ENCODE measurements around the gene CRACR2B. TPM values are rescaled to one million over a fixed set of nuclear protein-coding genes. Genes with fewer than 3 reads are reported as not detected.
A peak's percentile ranks its signal among the peaks of the same experiment; 100 is the strongest.

CRACR2B gene
- polyA plus RNA-seq, 3 donors, result 1.0 to 11.0 (median 1.4) TPM

DNA sequence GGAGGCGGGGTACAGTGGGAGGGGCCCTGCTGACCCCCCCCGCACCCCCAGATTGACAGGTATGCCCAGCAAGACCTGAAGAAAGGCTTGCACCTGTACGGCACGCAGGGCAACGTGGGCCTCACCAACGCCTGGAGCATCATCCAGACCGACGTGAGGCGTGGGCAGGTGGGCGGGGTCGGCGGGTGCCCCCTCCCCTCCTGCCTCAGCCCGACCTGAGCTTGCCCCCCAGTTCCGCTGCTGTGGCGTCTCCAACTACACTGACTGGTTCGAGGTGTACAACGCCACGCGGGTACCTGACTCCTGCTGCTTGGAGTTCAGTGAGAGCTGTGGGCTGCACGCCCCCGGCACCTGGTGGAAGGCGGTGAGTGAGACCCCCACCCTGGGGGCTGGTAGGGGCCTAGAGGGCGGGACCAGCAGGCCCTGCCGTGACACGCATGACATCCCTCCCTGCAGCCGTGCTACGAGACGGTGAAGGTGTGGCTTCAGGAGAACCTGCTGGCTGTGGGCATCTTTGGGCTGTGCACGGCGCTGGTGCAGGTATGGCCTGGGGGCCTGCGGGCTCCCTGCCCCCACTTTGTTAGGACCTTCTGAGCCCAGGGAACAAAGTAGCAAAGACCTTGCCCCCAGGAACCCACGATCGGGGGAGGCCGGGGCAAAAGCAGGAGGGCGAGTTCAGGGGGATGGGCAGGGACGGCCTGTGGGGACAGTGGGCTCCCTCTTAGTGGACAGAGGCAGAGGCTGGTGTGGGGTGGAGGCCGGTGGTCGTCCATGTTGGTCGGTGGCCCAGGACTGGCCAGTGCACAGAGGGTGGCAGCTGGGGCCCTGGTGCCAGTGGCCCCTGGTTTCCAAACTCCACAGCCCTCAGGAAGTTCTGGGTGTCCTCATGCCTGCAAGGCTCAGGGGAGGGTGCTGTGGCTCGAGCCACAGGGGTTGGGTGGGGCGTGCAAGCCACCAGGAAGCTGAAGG lies 38.0 kb downstream of the CRACR2B start:
- H3K27ac Mint-ChIP-seq, result peak overlapping the region in 1 of 7 donors; percentile 28
- no peaks in the 10 kb centered on the region for H3K79me2 ChIP-seq (ENCODE audit: insufficient read depth, low read length)
- peaks cover 2% of the 10 kb centered on the region for H3K4me1 Mint-ChIP-seq
- no peak overlapping the region for H3K4me3 Mint-ChIP-seq
- TF ChIP-seq, protein P1, sequence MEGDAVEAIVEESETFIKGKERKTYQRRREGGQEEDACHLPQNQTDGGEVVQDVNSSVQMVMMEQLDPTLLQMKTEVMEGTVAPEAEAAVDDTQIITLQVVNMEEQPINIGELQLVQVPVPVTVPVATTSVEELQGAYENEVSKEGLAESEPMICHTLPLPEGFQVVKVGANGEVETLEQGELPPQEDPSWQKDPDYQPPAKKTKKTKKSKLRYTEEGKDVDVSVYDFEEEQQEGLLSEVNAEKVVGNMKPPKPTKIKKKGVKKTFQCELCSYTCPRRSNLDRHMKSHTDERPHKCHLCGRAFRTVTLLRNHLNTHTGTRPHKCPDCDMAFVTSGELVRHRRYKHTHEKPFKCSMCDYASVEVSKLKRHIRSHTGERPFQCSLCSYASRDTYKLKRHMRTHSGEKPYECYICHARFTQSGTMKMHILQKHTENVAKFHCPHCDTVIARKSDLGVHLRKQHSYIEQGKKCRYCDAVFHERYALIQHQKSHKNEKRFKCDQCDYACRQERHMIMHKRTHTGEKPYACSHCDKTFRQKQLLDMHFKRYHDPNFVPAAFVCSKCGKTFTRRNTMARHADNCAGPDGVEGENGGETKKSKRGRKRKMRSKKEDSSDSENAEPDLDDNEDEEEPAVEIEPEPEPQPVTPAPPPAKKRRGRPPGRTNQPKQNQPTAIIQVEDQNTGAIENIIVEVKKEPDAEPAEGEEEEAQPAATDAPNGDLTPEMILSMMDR (IDR thresholded peaks at IDR 0.05), result no peak
- no peak overlapping the region for H3K9ac ChIP-seq (ENCODE audit: insufficient read depth, low read length, poor library complexity, severe bottlenecking)
- H3K4me3 ChIP-seq (replicated peaks in 1 of 3; ENCODE audit: low read depth in 2 of 3, low read length in 3 of 3), result no peak overlapping the region
- peaks cover 2 to 7% of the 10 kb centered on the region in 2 donors for H3K36me3 Mint-ChIP-seq
- intact Hi-C loops (cut with micrococcal nuclease), result no loop called here
- peaks cover 11% of the 10 kb centered on the region for H4K20me1 ChIP-seq (ENCODE audit: insufficient read depth, low read length)
- no peak for DNase-seq
- peaks cover 3 to 6% of the 10 kb centered on the region in 2 donors for H3K36me3 ChIP-seq (replicated peaks in 1 of 2; ENCODE audit: control insufficient read depth in 1 of 2, insufficient read depth in 2 of 2, low read length in 2 of 2)
- H3K27ac ChIP-seq (ENCODE audit: low read depth in 1 of 2, low read length in 2 of 2), result no peak overlapping the region
- no peak overlapping the region for H2AFZ ChIP-seq (ENCODE audit: insufficient read depth, low read depth, low read length, poor library complexity, severe bottlenecking)
- H3K9me3 Mint-ChIP-seq, result peaks cover 0 to 2% (median 0%) of the 10 kb centered on the region in 7 donors
- H3K9me3 ChIP-seq (replicated peaks in 1 of 2; ENCODE audit: control insufficient read depth in 1 of 2, insufficient read depth in 1 of 2, low read length in 2 of 2), result no peaks in the 10 kb centered on the region
- no peaks in the 10 kb centered on the region for H3K27me3 ChIP-seq (ENCODE audit: control insufficient read depth in 2 of 2, insufficient read depth in 2 of 2, low read length in 2 of 2)
- no peak overlapping the region for H3K4me2 ChIP-seq (replicated peaks; ENCODE audit: extremely low read depth, low read length, poor library complexity, severe bottlenecking)
- H3K27me3 Mint-ChIP-seq (ENCODE audit: low read depth in 3 of 3), result no peaks in the 10 kb centered on the region
- WGBS (ENCODE audit: insufficient coverage), result 88% methylated on average over 38 of the region's 41 CpGs
- H3K4me1 ChIP-seq (ENCODE audit: control insufficient read depth in 1 of 2, insufficient read depth in 2 of 2, low read length in 2 of 2), result no peaks in the 10 kb centered on the region

GRCh38 chr11:866481-866880 lies 38.8 kb downstream of the CRACR2B start:
- Mint-ChIP-seq H3K36me3 (peaks cover 2 to 7% of the 10 kb centered on the region in 2 donors), H3K4me1 (peaks cover 2% of the 10 kb centered on the region), H3K27ac (peak overlapping the region in 1 of 7 donors; percentile 64), H3K4me3 (no peak overlapping the region), H3K27me3 (ENCODE audit: low read depth in 3 of 3) (peaks cover 0 to 2% (median 2%) of the 10 kb centered on the region in 3 donors), H3K9me3 (no peaks in the 10 kb centered on the region)
- Histone ChIP-seq H3K27ac (ENCODE audit: low read depth in 1 of 2, low read length in 2 of 2) (no peak overlapping the region), H3K9me3 (replicated peaks in 1 of 2; ENCODE audit: control insufficient read depth in 1 of 2, insufficient read depth in 1 of 2, low read length in 2 of 2) (no peaks in the 10 kb centered on the region), H3K4me3 (replicated peaks in 1 of 3; ENCODE audit: low read depth in 2 of 3, low read length in 3 of 3) (no peak overlapping the region), H3K36me3 (replicated peaks in 1 of 2; ENCODE audit: control insufficient read depth in 1 of 2, insufficient read depth in 2 of 2, low read length in 2 of 2) (peaks cover 3 to 6% of the 10 kb centered on the region in 2 donors), H3K27me3 (ENCODE audit: control insufficient read depth in 2 of 2, insufficient read depth in 2 of 2, low read length in 2 of 2) (no peaks in the 10 kb centered on the region), H3K79me2 (ENCODE audit: insufficient read depth, low read length) (no peaks in the 10 kb centered on the region), H3K4me2 (replicated peaks; ENCODE audit: extremely low read depth, low read length, poor library complexity, severe bottlenecking) (no peak overlapping the region), H3K4me1 (ENCODE audit: control insufficient read depth in 1 of 2, insufficient read depth in 2 of 2, low read length in 2 of 2) (no peaks in the 10 kb centered on the region), H2AFZ (ENCODE audit: insufficient read depth, low read depth, low read length, poor library complexity, severe bottlenecking) (no peak overlapping the region), H4K20me1 (ENCODE audit: insufficient read depth, low read length) (peaks cover 7% of the 10 kb centered on the region), H3K9ac (ENCODE audit: insufficient read depth, low read length, poor library complexity, severe bottlenecking) (no peak overlapping the region)
- WGBS (ENCODE audit: insufficient coverage), result 100% methylated on average over 2 of the region's 14 CpGs
- DNase-seq, result no peak
- TF ChIP-seq, protein P1 (IDR thresholded peaks at IDR 0.05), result no peak
- intact Hi-C loops (cut with micrococcal nuclease), result no loop called here
